Gastrocnemius medialis (tissue), 4 donors: ENCODE results near the gene CXXC5.

ENCODE experiments used
- CTCF ChIP-seq, 5 experiments: fragments of 450-650 bp in 3 of 5; fragments of 200-600 bp in 2 of 5; sonication (generic) in 2 of 5; IDR thresholded peaks in 4 of 5; conservative IDR thresholded peaks in 1 of 5; 1 replicate in 4 of 5; 2 replicates in 1 of 5; pipeline ENCODE4 v1.5.1; 2016 to 2019; ENCODE audit warnings: antibody characterized with exemption in 5 of 5, mild to moderate bottlenecking in 3 of 5, moderate library complexity in 3 of 5
- POLR2A ChIP-seq, 2 donors: fragments of 450-650 bp; IDR thresholded peaks; one replicate each; pipeline ENCODE4 v1.6.1; 2017; ENCODE audit warnings: antibody characterized with exemption in 2 of 2, mild to moderate bottlenecking in 2 of 2, moderate library complexity in 2 of 2

- TF ChIP-seq CTCF (IDR thresholded peaks at IDR 0.05 in 4 of 5, conservative IDR thresholded peaks at IDR 0.05 in 1 of 5): peak in 2 of 5 experiments; percentile 16 to 31
- no peak for TF ChIP-seq POLR2A (IDR thresholded peaks at IDR 0.05)
These were observed 10.4 kb downstream of the CXXC5 start for GRCh38 chr5:139658501-139658927.
